ENCODE results near the gene RAB3D.
A peak's percentile ranks its signal among the peaks of the same experiment; 100 is the strongest.
"Not testable (repeated sequence)": the region's sequence is repeated elsewhere in the genome, so short reads cannot be mapped to it uniquely, and the experiment has no call there.

RAB3D gene

GRCh38 chr19:11322269-11323024 is 17.0 kb downstream of the RAB3D start:
- TF ChIP-seq CTCF (IDR thresholded peaks at IDR 0.05; ENCODE audit: borderline replicate concordance, insufficient read depth, low read depth, low read length): no peak
- H3K4me3 ChIP-seq (ENCODE audit: low read depth, low read length): no peak overlapping the region

- peak; percentile 5; the same call in 1 of the 2 replicates for TF ChIP-seq CTCF (IDR thresholded peaks at IDR 0.05; ENCODE audit: borderline replicate concordance, insufficient read depth, low read depth, low read length)
- H3K4me3 ChIP-seq (ENCODE audit: low read depth, low read length): no peak overlapping the region
These were observed 18.0 kb downstream of the RAB3D start for GRCh38 chr19:11321191-11322126.

- H3K4me3 ChIP-seq (ENCODE audit: low read depth, low read length): not testable (repeated sequence)
These were observed 19.0 kb downstream of the RAB3D start for GRCh38 chr19:11320278-11320995.

GRCh38 chr19:11306337-11306736 is 33.1 kb downstream of the RAB3D start:
- no peak for TF ChIP-seq CTCF (IDR thresholded peaks at IDR 0.05; ENCODE audit: borderline replicate concordance, insufficient read depth, low read depth, low read length)
- no peak overlapping the region for H3K4me3 ChIP-seq (ENCODE audit: low read depth, low read length)

GRCh38 chr19:11304936-11305335 is 34.5 kb downstream of the RAB3D start:
- TF ChIP-seq CTCF (IDR thresholded peaks at IDR 0.05; ENCODE audit: borderline replicate concordance, insufficient read depth, low read depth, low read length): no peak
- H3K4me3 ChIP-seq (ENCODE audit: low read depth, low read length): no peak overlapping the region

- TF ChIP-seq CTCF (IDR thresholded peaks at IDR 0.05; ENCODE audit: borderline replicate concordance, insufficient read depth, low read depth, low read length): no peak
- no peak overlapping the region for H3K4me3 ChIP-seq (ENCODE audit: low read depth, low read length)
These were observed 38.7 kb downstream of the RAB3D start for GRCh38 chr19:11300811-11301120.

Measured in GM12875 (cell line).